Activated effector memory CD4-positive, alpha-beta T cell treated with Interleukin-2 at 50 U/mL for 16 hours (primary cell): ENCODE measurements around the gene OR13J1.

Experiments
- DNase-seq: peaks from one replicate; pipeline ENCODE4 v3.0.0-alpha.2; 2020

Gene OR13J1

GRCh38 chr9:35856206-35856605, 14.0 kb downstream of the OR13J1 start:
- DNase-seq: no peak

- no peak for DNase-seq
Measured at GRCh38 chr9:35854091-35854762, 16.0 kb downstream of the OR13J1 start.

GRCh38 chr9:35852876-35853865, 17.0 kb downstream of the OR13J1 start:
- no peak for DNase-seq

GRCh38 chr9:35852267-35852815, 17.9 kb downstream of the OR13J1 start:
- DNase-seq: no peak

GRCh38 chr9:35847792-35848572, 22.2 kb downstream of the OR13J1 start:
- DNase-seq: no peak

GRCh38 chr9:35845824-35846771, 24.1 kb downstream of the OR13J1 start:
- DNase-seq: no peak

GRCh38 chr9:35844628-35845270, 25.5 kb downstream of the OR13J1 start:
- DNase-seq: no peak

GRCh38 chr9:35842795-35843194, 27.4 kb downstream of the OR13J1 start:
- no peak for DNase-seq

GRCh38 chr9:35842020-35842745, 28.0 kb downstream of the OR13J1 start:
- no peak for DNase-seq

GRCh38 chr9:35841645-35841900, 28.6 kb downstream of the OR13J1 start:
- no peak for DNase-seq

- no peak for DNase-seq
Measured at GRCh38 chr9:35840881-35841644, 29.1 kb downstream of the OR13J1 start.

GRCh38 chr9:35839926-35840325, 30.3 kb downstream of the OR13J1 start:
- DNase-seq: no peak

GRCh38 chr9:35836595-35836994, 33.6 kb downstream of the OR13J1 start:
- DNase-seq: no peak

GRCh38 chr9:35835766-35836165, 34.4 kb downstream of the OR13J1 start:
- DNase-seq: no peak

GRCh38 chr9:35835216-35835632, 35.0 kb downstream of the OR13J1 start:
- DNase-seq: no peak

- no peak for DNase-seq
Measured at GRCh38 chr9:35834260-35835215, 35.7 kb downstream of the OR13J1 start.

- no peak for DNase-seq
Measured at GRCh38 chr9:35832814-35833213, 37.4 kb downstream of the OR13J1 start.

- DNase-seq: no peak
Measured at GRCh38 chr9:35831040-35831439, 39.2 kb downstream of the OR13J1 start.

GRCh38 chr9:35829764-35830096, 40.5 kb downstream of the OR13J1 start:
- no peak for DNase-seq
